Measurements from ENCODE around the gene KRTAP9-2.

DNA sequence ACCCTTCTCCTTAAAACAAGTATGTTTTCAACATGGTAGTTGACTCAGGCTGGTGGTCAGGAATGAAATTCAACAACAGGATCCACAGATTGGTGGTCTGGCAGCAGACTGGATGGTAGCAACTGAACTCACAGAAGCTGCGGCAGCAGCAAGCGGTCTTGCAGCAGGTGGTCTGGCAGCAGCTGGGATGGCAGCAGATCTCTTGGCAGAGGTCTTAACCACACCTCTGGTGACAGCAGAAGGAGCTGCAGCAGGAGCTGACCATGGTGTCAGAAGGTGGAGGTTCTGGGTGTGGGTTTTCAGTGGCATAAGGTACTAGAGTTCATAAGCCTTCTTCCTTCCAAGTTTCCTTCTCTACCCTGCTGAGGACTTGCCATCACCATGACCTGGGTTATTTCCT, 39.6 kb upstream of the KRTAP9-2 start:
- TF ChIP-seq EZH2phosphoT487 (IDR thresholded peaks at IDR 0.05; ENCODE audit: insufficient read depth, low read depth) (no peak), EZH2 (IDR thresholded peaks at IDR 0.05; ENCODE audit: insufficient read depth, poor library complexity, severe bottlenecking) (no peak)

Measured in GM23248 (cell line).